K562 (cell line): ENCODE results near the gene MEGF10.

Experiments used
- ATF1 ChIP-seq, 2 experiments: fragments of 450-650 bp in 1 of 2; IDR thresholded peaks; 2 replicates each; pipeline ENCODE4 v1.6.1; 2016; ENCODE audit warnings: missing compliant biosample characterization in 1 of 2, missing genetic modification characterization in 1 of 2
- ATF2 ChIP-seq: sonication (generic); formaldehyde crosslinking; IDR thresholded peaks from 2 replicates; pipeline ENCODE4 v1.8.1; 2022; ENCODE audit warnings: missing genetic modification reagents
- TF ChIP-seq, protein P1 (sequence below): sonication (generic); formaldehyde crosslinking; IDR thresholded peaks from 2 replicates; pipeline ENCODE4 v1.5.0; 2020; ENCODE audit warnings: missing genetic modification reagents
- TF ChIP-seq, protein P2 (sequence below), 3 experiments: IDR thresholded peaks in 2 of 3; conservative IDR thresholded peaks in 1 of 3; 2 replicates each; pipeline ENCODE4 v1.5.1; 2011 to 2012; ENCODE audit warnings: low read length in 3 of 3, mild to moderate bottlenecking in 3 of 3, control low read depth in 2 of 3, improper control_type of control experiment in 1 of 3, inconsistent platforms in 1 of 3, low read depth in 1 of 3, mixed read lengths in 1 of 3, moderate library complexity in 1 of 3; ENCODE audit not compliant: insufficient read depth in 2 of 3

DNA sequence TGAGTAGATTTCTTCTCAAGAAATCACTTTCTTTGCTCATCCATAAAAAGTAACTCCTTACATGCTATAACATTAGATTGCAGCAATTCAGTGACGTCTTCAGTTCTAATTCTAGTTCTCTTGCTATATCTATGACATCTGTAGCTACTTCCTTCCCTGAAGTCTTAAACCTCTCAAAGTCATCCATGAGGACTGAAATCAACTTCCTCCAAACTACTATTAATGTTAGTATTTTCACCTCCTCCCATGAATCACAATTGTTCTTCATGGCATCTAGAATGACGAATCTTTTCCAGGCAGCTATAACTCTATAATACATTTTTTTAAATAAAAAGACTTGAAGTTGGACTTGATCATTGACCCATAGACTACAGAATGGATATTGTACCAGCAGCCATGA lies 180.6 kb downstream of the MEGF10 start:
- TF ChIP-seq ATF1 (CRISPR knock-in tag; IDR thresholded peaks at IDR 0.05) (no peak), ATF1 (tag; IDR thresholded peaks at IDR 0.05) (no peak), ATF2 (CRISPR knock-in tag) (no peak)
- TF ChIP-seq, protein P1, sequence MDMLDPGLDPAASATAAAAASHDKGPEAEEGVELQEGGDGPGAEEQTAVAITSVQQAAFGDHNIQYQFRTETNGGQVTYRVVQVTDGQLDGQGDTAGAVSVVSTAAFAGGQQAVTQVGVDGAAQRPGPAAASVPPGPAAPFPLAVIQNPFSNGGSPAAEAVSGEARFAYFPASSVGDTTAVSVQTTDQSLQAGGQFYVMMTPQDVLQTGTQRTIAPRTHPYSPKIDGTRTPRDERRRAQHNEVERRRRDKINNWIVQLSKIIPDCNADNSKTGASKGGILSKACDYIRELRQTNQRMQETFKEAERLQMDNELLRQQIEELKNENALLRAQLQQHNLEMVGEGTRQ = no peak
- TF ChIP-seq, protein P2, sequence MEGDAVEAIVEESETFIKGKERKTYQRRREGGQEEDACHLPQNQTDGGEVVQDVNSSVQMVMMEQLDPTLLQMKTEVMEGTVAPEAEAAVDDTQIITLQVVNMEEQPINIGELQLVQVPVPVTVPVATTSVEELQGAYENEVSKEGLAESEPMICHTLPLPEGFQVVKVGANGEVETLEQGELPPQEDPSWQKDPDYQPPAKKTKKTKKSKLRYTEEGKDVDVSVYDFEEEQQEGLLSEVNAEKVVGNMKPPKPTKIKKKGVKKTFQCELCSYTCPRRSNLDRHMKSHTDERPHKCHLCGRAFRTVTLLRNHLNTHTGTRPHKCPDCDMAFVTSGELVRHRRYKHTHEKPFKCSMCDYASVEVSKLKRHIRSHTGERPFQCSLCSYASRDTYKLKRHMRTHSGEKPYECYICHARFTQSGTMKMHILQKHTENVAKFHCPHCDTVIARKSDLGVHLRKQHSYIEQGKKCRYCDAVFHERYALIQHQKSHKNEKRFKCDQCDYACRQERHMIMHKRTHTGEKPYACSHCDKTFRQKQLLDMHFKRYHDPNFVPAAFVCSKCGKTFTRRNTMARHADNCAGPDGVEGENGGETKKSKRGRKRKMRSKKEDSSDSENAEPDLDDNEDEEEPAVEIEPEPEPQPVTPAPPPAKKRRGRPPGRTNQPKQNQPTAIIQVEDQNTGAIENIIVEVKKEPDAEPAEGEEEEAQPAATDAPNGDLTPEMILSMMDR (IDR thresholded peaks at IDR 0.05 in 2 of 3, conservative IDR thresholded peaks at IDR 0.05 in 1 of 3; ENCODE audit: insufficient read depth in 2 of 3, low read depth in 1 of 3, low read length in 3 of 3) = no peak
